WI38 (cell line): ENCODE results near the gene SLC6A16.

Source experiments
- H3K4me3 ChIP-seq: 2 replicates; pipeline ENCODE4 v1.5.1; 2011; ENCODE audit warnings: low read depth, mild to moderate bottlenecking, control low read depth, low read length
- CTCF ChIP-seq: IDR thresholded peaks from 2 replicates; pipeline ENCODE4 v1.5.1; 2012; ENCODE audit warnings: low read depth, mild to moderate bottlenecking, control low read depth, low read length

Gene SLC6A16

GRCh38 chr19:49355909-49356353, 30.9 kb upstream of the SLC6A16 start:
- no peak overlapping the region for H3K4me3 ChIP-seq
- TF ChIP-seq CTCF = no peak

- TF ChIP-seq CTCF = no peak
- no peak overlapping the region for H3K4me3 ChIP-seq
Measured at GRCh38 chr19:49349567-49349966, 24.6 kb upstream of the SLC6A16 start.

GRCh38 chr19:49348305-49349189, 23.6 kb upstream of the SLC6A16 start:
- no peak overlapping the region for H3K4me3 ChIP-seq
- TF ChIP-seq CTCF = no peak

GRCh38 chr19:49347835-49348234, 22.8 kb upstream of the SLC6A16 start:
- H3K4me3 ChIP-seq = no peak overlapping the region
- TF ChIP-seq CTCF = peak; percentile 24; the same call in 1 of the 2 replicates

GRCh38 chr19:49347191-49347590, 22.2 kb upstream of the SLC6A16 start:
- H3K4me3 ChIP-seq = no peak overlapping the region
- TF ChIP-seq CTCF = no peak

- H3K4me3 ChIP-seq = no peak overlapping the region
- TF ChIP-seq CTCF = no peak
Measured at GRCh38 chr19:49344505-49345423, 19.8 kb upstream of the SLC6A16 start.

- H3K4me3 ChIP-seq = no peak overlapping the region
- TF ChIP-seq CTCF = no peak
Measured at GRCh38 chr19:49343123-49343522, 18.1 kb upstream of the SLC6A16 start.
